Measurements from ENCODE around the gene OR51B4.
"Not testable (repeated sequence)": the region's sequence is repeated elsewhere in the genome, so short reads cannot be mapped to it uniquely, and the experiment has no call there.

Gene OR51B4

GRCh38 chr11:5301846-5302245, at the start of gene OR51B4:
Gene OR51B4 (minus strand): TSS chr11:5301946. CDS start chr11:5301946, 0 bp downstream.
- no peak for DNase-seq

- DNase-seq = no peak
These were observed 49.5 kb upstream of the OR51B4 start, which contains the start of gene OR51B6 for GRCh38 chr11:5351208-5351607. Gene OR51B6 (plus strand): TSS chr11:5351508. CDS start chr11:5351508, 0 bp downstream.

- DNase-seq = no peak
These were observed 47.8 kb upstream of the OR51B4 start for GRCh38 chr11:5349550-5349949.

- DNase-seq = no peak
These were observed 46.9 kb upstream of the OR51B4 start for GRCh38 chr11:5348551-5349194.

- no peak for DNase-seq
These were observed 44.1 kb upstream of the OR51B4 start for GRCh38 chr11:5345831-5346230.

GRCh38 chr11:5343474-5344335, 42.0 kb upstream of the OR51B4 start, which contains the start of gene OR51B5:
Gene OR51B5 (minus strand): TSS chr11:5343524. CDS start chr11:5343524, 0 bp downstream.
- no peak for DNase-seq

- no peak for DNase-seq
These were observed 38.1 kb upstream of the OR51B4 start for GRCh38 chr11:5339771-5340322.

GRCh38 chr11:5337253-5337652, 35.5 kb upstream of the OR51B4 start:
- not testable (repeated sequence) for DNase-seq

GRCh38 chr11:5336331-5336730, 34.6 kb upstream of the OR51B4 start:
- no peak for DNase-seq

GRCh38 chr11:5335170-5335569, 33.4 kb upstream of the OR51B4 start:
- DNase-seq = no peak

GRCh38 chr11:5324197-5324596, 22.5 kb upstream of the OR51B4 start, which contains the start of gene OR51B2:
Gene OR51B2 (minus strand): TSS chr11:5324297. CDS start chr11:5324297, 0 bp downstream.
- DNase-seq = no peak

GRCh38 chr11:5317292-5317691, 15.5 kb upstream of the OR51B4 start:
- no peak for DNase-seq

GRCh38 chr11:5313326-5314023, 11.7 kb upstream of the OR51B4 start:
- not testable (repeated sequence) for DNase-seq

GRCh38 chr11:5310423-5310822, 8.7 kb upstream of the OR51B4 start:
- DNase-seq = no peak

GRCh38 chr11:5307256-5308019, 5.7 kb upstream of the OR51B4 start:
- DNase-seq = no peak

- no peak for DNase-seq
These were observed 2.3 kb upstream of the OR51B4 start for GRCh38 chr11:5304046-5304445.

GRCh38 chr11:5303626-5304025, 1.9 kb upstream of the OR51B4 start:
- no peak for DNase-seq

GRCh38 chr11:5300251-5300650, 1.5 kb downstream of the OR51B4 start:
- DNase-seq = no peak

- DNase-seq = no peak
These were observed 3.3 kb downstream of the OR51B4 start for GRCh38 chr11:5298451-5298850.

GRCh38 chr11:5297721-5298323, 3.9 kb downstream of the OR51B4 start:
- DNase-seq = no peak

- not testable (repeated sequence) for DNase-seq
These were observed 7.3 kb downstream of the OR51B4 start for GRCh38 chr11:5294342-5294995.
